Nephron (organoid): ENCODE results near the gene FDX1.

Experiments used
- H3K27ac Mint-ChIP-seq, 3 experiments: 2 replicates each; pipeline ENCODE4 v1.8.0; 2020; ENCODE audit warnings: mixed read lengths in 3 of 3, mild to moderate bottlenecking in 2 of 3, moderate library complexity in 1 of 3
- H3K27me3 Mint-ChIP-seq: 2 replicates; pipeline ENCODE4 v1.8.0; 2021; ENCODE audit warnings: low read depth, mild to moderate bottlenecking, moderate library complexity, mixed read lengths
- H3K36me3 Mint-ChIP-seq: 2 replicates; pipeline ENCODE4 v1.8.0; 2020; ENCODE audit warnings: low read depth, mixed read lengths
- H3K4me1 Mint-ChIP-seq: 2 replicates; pipeline ENCODE4 v1.8.0; 2020; ENCODE audit warnings: mixed read lengths
- H3K4me3 Mint-ChIP-seq, 3 experiments: 2 replicates each; pipeline ENCODE4 v1.8.0; 2020; ENCODE audit warnings: mild to moderate bottlenecking in 3 of 3, mixed read lengths in 3 of 3, moderate library complexity in 2 of 3
- H3K9me3 Mint-ChIP-seq: 2 replicates; pipeline ENCODE4 v1.8.0; 2020; ENCODE audit warnings: mixed read lengths
- CTCF ChIP-seq, 3 experiments: fragments of 200-600 bp; sonication (generic); IDR thresholded peaks; one replicate each; pipeline ENCODE4 v1.5.0; 2021; ENCODE audit warnings: antibody characterized with exemption in 3 of 3; ENCODE audit not compliant: unreplicated experiment in 3 of 3

FDX1 gene

DNA sequence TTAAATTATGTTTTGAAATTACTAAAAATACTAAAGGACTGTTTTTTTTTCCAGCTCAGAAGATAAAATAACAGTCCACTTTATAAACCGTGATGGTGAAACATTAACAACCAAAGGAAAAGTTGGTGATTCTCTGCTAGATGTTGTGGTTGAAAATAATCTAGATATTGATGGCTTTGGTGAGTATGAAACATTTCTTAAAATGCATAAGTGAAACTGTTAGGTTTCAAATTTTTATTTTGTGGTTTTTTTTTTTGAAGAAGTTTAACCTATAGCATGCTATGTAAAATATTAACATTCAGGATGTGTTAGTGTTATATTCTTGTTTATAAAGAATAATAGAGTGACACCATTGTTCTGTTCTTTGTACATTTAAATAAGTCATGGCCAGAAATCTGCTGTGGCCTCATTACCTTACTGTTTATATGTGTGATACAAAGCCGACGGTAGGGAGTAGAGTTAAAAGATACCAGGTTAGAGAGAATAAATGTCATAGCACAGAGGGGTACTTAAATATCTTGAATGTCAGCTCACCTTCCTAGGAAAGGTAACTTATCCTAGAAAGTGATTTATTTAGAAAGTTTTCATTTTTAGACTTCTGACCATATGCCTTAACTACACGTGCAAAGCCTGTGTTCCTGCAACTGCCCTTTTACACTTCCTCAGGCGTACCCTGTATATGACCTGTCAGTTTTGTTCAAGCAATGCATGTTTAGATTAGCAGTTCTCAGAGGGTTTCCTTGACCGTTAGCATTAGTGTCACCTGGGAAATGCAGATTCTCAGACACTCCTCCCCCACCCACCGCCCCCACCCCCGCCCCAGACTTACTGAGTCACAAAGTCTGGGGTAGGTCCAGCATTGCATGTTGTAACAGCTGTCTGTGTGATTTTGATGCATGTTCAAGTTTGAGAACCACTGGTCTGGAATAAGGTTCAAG, 6.3 kb downstream of the FDX1 start:
- peaks cover 18% of the 10 kb centered on the region for H3K9me3 Mint-ChIP-seq
- no peaks in the 10 kb centered on the region for H3K27me3 Mint-ChIP-seq
- no peak overlapping the region for H3K4me3 Mint-ChIP-seq
- H3K27ac Mint-ChIP-seq: peak overlapping the region in 1 of 3 experiments; percentile 37
- peaks cover 27% of the 10 kb centered on the region for H3K4me1 Mint-ChIP-seq
- peaks cover 49% of the 10 kb centered on the region for H3K36me3 Mint-ChIP-seq
- no peak for TF ChIP-seq CTCF (IDR thresholded peaks at IDR 0.05; ENCODE audit: unreplicated experiment in 3 of 3)

DNA sequence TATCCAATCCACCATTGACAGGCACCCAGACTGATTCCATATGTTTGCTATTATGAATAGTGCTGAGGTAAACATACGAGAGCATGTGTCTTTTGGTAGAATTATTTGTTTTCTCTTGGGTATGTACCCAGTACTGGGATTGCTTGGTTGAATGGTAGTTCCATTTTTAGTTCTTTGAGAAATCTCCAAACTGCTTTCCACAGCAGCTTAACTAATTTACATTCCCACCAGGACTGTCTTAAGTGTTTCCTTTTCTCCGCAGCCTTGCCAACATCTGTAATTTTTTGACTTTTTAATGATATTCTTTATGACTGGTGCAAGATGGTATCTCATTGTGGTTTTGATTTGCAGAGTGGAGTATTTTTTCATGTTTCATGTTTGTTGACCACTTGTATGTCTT, 8.3 kb downstream of the FDX1 start:
- Mint-ChIP-seq H3K4me1 (peaks cover 10% of the 10 kb centered on the region), H3K27ac (no peak overlapping the region), H3K4me3 (no peak overlapping the region), H3K9me3 (peaks cover 22% of the 10 kb centered on the region), H3K27me3 (no peaks in the 10 kb centered on the region), H3K36me3 (peaks cover 69% of the 10 kb centered on the region)
- TF ChIP-seq CTCF (IDR thresholded peaks at IDR 0.05; ENCODE audit: unreplicated experiment in 3 of 3): no peak

GRCh38 chr11:110445437-110445836, 15.7 kb downstream of the FDX1 start:
- H3K27me3 Mint-ChIP-seq: no peaks in the 10 kb centered on the region
- peaks cover 14% of the 10 kb centered on the region for H3K4me1 Mint-ChIP-seq
- H3K36me3 Mint-ChIP-seq: peaks cover 43% of the 10 kb centered on the region
- no peak overlapping the region for H3K4me3 Mint-ChIP-seq
- TF ChIP-seq CTCF (IDR thresholded peaks at IDR 0.05; ENCODE audit: unreplicated experiment in 3 of 3): no peak
- H3K9me3 Mint-ChIP-seq: peaks cover 10% of the 10 kb centered on the region
- no peak overlapping the region for H3K27ac Mint-ChIP-seq

GRCh38 chr11:110446061-110446460, 16.3 kb downstream of the FDX1 start:
- Mint-ChIP-seq H3K27me3 (no peaks in the 10 kb centered on the region), H3K9me3 (peaks cover 4% of the 10 kb centered on the region), H3K36me3 (peaks cover 36% of the 10 kb centered on the region), H3K4me3 (no peak overlapping the region), H3K4me1 (peaks cover 14% of the 10 kb centered on the region), H3K27ac (no peak overlapping the region)
- no peak for TF ChIP-seq CTCF (IDR thresholded peaks at IDR 0.05; ENCODE audit: unreplicated experiment in 3 of 3)

GRCh38 chr11:110446594-110446993, 16.8 kb downstream of the FDX1 start:
- Mint-ChIP-seq H3K9me3 (no peaks in the 10 kb centered on the region), H3K4me3 (no peak overlapping the region), H3K36me3 (peaks cover 35% of the 10 kb centered on the region), H3K27me3 (no peaks in the 10 kb centered on the region), H3K4me1 (peaks cover 14% of the 10 kb centered on the region), H3K27ac (no peak overlapping the region)
- no peak for TF ChIP-seq CTCF (IDR thresholded peaks at IDR 0.05; ENCODE audit: unreplicated experiment in 3 of 3)

DNA sequence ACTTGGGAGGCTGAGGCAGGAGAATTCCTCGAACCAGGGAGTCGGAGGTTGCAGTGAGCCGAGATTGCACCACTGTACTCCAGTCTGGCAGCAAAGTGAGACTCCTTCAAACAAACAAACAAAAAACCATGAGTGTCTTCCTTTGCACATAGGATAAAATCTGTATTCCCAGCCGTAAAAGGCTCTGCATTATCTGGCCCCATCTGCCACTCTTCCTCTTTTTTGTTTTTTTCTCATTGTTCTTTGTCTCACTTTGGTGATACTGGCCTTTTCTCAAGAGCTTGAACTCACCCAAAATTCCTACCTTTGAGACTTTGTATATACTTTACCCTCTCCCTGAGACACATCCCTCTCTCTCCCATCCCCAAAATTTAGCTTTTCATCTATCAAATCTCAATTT, 17.6 kb downstream of the FDX1 start:
- Mint-ChIP-seq H3K4me1 (peaks cover 14% of the 10 kb centered on the region), H3K27me3 (no peaks in the 10 kb centered on the region), H3K4me3 (no peak overlapping the region), H3K9me3 (peaks cover 2% of the 10 kb centered on the region), H3K27ac (no peak overlapping the region), H3K36me3 (peaks cover 34% of the 10 kb centered on the region)
- no peak for TF ChIP-seq CTCF (IDR thresholded peaks at IDR 0.05; ENCODE audit: unreplicated experiment in 3 of 3)
